Colonic mucosa (tissue), 4 donors: ENCODE measurements around the gene CAMK1D. TPM values are rescaled to one million over a fixed set of nuclear protein-coding genes. Genes with fewer than 3 reads are reported as not detected.

Experiments
- DNase-seq: peaks from one replicate; pipeline ENCODE4 v3.0.0-alpha.2; 2020
- H3K27ac ChIP-seq: fragments of 200-600 bp; one replicate; pipeline ENCODE4 v1.8.0; 2021
- H3K27me3 ChIP-seq: fragments of 200-600 bp; one replicate; pipeline ENCODE4 v1.8.0; 2021
- H3K36me3 ChIP-seq: fragments of 200-600 bp; one replicate; pipeline ENCODE4 v1.8.0; 2021
- H3K4me1 ChIP-seq: fragments of 200-600 bp; one replicate; pipeline ENCODE4 v1.8.0; 2021; ENCODE audit warnings: mild to moderate bottlenecking
- H3K4me3 ChIP-seq: fragments of 200-600 bp; one replicate; pipeline ENCODE4 v1.8.0; 2021
- H3K9ac ChIP-seq, 2 donors: one replicate each; pipeline ENCODE4 v1.7.0; 2013; ENCODE audit warnings: control low read depth in 2 of 2, low read depth in 2 of 2, low read length in 2 of 2
- H3K9me3 ChIP-seq: fragments of 200-600 bp; one replicate; pipeline ENCODE4 v1.8.0; 2021
- CTCF ChIP-seq: fragments of 200-600 bp; IDR thresholded peaks from one replicate; pipeline ENCODE4 v1.8.0; 2022; ENCODE audit warnings: antibody characterized with exemption, mild to moderate bottlenecking
- intact Hi-C: fragments of 100-400 bp; cut with DNase I; formaldehyde crosslinking; loops from one replicate; pipeline ENCODE4 v1.14.1; 2022
- total RNA-seq, 2 donors: library from RNA; stranded (reverse); fragmentation: NEBNext Ultra II Directional in 1 of 2; extraction: Animal tissue kit (Norgen Biotek cat#: 25700) in 1 of 2; gene quantifications; one replicate each; pipeline ENCODE4 v1.2.1, GENCODE V29; 2021
- donor health status: healthy.
- donor health status: DM: no; HTN: no; CAD: no.
- donor health status: DM: no; HTN: no; CAD: no.

Gene CAMK1D
- total RNA-seq, 2 donors from 2014 or later, result 21.3 to 29.7 TPM

DNA sequence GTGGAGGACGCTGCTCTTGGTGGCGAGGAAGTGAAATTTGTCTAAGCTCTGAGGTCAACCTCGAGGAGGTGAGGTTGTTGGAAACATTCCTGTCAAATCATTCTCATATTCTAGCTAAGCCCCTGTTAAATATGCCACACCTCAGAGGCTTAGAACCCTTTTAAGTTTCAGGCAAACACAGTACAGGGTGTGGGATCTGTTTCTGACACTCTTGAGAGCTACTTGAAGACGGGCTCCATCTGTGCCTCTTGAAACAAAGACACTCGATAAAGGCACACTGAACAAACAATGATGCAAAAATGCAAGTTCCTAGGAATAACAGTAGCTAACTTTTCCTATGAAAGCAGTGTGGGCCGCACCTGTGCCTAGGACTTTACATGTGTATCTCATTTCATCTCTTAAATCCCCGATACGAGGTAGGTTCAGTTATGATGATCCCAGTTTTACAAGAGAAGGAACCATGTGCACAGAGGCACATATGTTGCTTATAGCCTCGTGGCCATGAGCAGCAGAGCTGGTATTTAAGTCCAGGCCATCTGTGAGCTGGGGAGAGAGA lies 352.9 kb downstream of the CAMK1D start:
- Histone ChIP-seq H3K36me3 (no peaks in the 10 kb centered on the region), H3K4me1 (peaks cover 3% of the 10 kb centered on the region), H3K27me3 (no peaks in the 10 kb centered on the region), H3K9me3 (no peaks in the 10 kb centered on the region), H3K27ac (no peak overlapping the region), H3K4me3 (no peak overlapping the region), H3K9ac (peak overlapping the region in 1 of 2 donors; percentile 14)
- intact Hi-C loops, result no loop called here
- no peak for TF ChIP-seq CTCF
- peak; percentile 9 for DNase-seq

DNA sequence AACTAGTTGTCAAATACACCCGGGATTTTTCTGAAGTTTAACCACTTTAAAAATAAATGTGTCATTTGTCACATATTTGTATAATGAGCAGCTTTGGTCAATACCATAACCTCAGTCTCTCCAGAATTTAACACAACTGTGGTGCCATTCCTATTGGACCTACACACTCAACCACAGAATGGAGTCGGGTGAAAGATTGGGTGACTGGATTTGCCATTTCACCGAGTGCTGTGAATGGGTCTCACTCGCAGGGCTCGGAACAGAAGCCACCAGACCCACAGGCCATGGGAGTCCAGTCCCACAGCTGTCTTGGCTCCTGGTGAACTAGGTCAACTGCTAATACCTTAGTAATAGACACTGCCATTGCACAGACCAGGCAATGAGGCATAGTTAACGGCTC lies 353.8 kb downstream of the CAMK1D start:
- TF ChIP-seq CTCF, result no peak
- Histone ChIP-seq H3K9ac (no peak overlapping the region), H3K9me3 (no peaks in the 10 kb centered on the region), H3K36me3 (no peaks in the 10 kb centered on the region), H3K4me3 (no peak overlapping the region), H3K27me3 (no peaks in the 10 kb centered on the region), H3K4me1 (peaks cover 9% of the 10 kb centered on the region), H3K27ac (no peak overlapping the region)
- intact Hi-C loops, result no loop called here
- DNase-seq, result peak; percentile 14

DNA sequence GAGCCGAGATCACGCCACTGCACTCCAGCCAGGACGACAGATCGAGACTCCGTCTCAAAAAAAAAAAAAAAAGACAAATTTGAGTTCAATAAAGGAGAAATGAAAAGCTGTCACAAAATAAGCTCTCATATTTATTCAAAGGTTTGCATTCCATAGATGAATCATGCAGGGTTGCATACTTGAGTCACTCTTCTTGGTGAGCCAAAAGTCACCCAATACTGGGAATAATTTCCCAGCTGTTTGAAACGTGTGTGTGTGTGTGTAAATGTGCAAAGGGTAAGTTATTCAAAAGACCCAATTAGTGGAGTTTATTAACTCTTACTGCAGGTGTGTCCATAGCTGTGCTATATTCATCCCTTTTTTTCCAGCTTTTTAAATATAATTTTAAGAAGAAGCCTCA lies 354.5 kb downstream of the CAMK1D start:
- TF ChIP-seq CTCF, result no peak
- no peak overlapping the region for H3K9ac ChIP-seq
- no peak overlapping the region for H3K4me3 ChIP-seq
- no peaks in the 10 kb centered on the region for H3K27me3 ChIP-seq
- peaks cover 8% of the 10 kb centered on the region for H3K4me1 ChIP-seq
- H3K36me3 ChIP-seq, result no peaks in the 10 kb centered on the region
- H3K9me3 ChIP-seq, result no peaks in the 10 kb centered on the region
- H3K27ac ChIP-seq, result no peak overlapping the region
- intact Hi-C loops, result no loop called here
- no peak for DNase-seq

DNA sequence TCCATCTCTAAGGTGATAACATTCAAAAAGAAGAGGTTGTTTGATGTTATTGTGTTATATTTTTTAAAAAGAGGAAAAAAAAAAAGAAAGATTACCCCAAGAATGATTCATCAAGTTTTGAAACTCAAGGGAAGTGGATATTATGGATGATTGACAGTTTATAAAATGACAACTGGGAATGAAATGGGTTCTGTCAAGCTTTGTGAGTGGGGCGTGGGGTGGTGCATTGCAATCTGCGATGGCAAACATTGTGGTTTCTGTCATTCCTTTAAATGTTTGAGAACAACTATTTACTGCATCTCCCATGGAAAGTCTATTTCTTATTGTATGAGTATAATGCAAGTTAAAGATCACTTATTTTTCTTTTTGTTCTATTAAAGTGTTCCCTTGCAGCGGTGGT lies 355.1 kb downstream of the CAMK1D start:
- Histone ChIP-seq H3K36me3 (no peaks in the 10 kb centered on the region), H3K4me3 (no peak overlapping the region), H3K9ac (no peak overlapping the region), H3K27ac (no peak overlapping the region), H3K9me3 (no peaks in the 10 kb centered on the region), H3K27me3 (no peaks in the 10 kb centered on the region), H3K4me1 (peaks cover 9% of the 10 kb centered on the region)
- no peak for DNase-seq
- TF ChIP-seq CTCF, result no peak
- intact Hi-C loops, result no loop called here

DNA sequence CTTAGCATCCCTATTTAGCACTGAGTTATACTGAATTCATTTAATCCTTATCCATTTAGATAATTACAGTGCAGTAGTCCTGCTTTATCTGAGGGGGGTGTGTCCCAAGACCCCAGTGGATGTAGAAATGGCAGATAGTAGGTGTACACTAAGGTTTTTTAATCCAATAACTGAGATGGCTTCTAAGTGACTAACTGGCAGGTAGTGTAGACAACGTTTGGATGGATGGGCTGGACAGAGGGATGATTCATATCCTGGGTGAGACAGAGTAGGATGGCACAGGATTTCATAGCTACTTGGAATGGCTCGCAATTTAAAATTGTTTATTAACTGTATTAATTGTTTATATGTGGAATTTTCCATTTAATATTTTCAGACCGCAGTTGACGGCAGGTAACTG lies 356.6 kb downstream of the CAMK1D start:
- no peak overlapping the region for H3K9ac ChIP-seq
- H3K27me3 ChIP-seq, result no peaks in the 10 kb centered on the region
- intact Hi-C loops, result no loop called here
- H3K27ac ChIP-seq, result no peak overlapping the region
- H3K4me3 ChIP-seq, result no peak overlapping the region
- DNase-seq, result no peak
- H3K9me3 ChIP-seq, result no peaks in the 10 kb centered on the region
- H3K36me3 ChIP-seq, result no peaks in the 10 kb centered on the region
- TF ChIP-seq CTCF, result no peak
- H3K4me1 ChIP-seq, result peaks cover 17% of the 10 kb centered on the region
